Anterior cingulate cortex (tissue), 58 donors: ENCODE results near the gene IGFL4.

ENCODE experiments used
- DNase-seq, 58 donors: peaks; one replicate each; lab custom pipeline; 2025; lab: John Stamatoyannopoulos, UW

The IGFL4 gene

DNA sequence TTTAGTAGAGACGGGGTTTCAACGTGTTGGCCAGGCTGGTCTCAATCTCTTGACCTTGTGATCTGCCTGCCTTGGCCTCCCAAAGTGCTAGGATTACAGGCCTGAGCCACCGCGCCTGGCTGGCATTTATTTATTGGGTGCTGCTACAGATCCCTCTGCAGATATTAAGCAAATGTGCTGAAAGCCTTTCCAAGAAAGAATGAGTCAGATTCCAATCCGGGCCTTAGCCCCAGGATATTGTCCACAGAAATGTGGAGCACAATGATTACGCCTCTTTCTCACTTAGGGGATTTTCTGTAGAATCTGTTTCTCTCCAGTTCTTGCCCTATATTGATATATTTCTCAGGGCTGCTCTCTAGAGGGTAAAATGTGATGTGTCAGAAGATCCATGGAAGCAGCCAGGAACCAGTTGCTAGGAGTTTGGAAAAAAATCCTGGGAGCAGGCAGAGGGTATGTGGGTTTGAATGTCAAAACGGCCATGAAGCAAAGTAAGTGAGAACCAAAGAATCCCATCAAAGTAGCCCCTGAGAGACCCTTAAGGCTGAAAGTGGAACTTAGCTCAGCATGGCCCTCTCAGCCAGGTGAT, 24.8 kb upstream of the IGFL4 start:
- no peak for DNase-seq

DNA sequence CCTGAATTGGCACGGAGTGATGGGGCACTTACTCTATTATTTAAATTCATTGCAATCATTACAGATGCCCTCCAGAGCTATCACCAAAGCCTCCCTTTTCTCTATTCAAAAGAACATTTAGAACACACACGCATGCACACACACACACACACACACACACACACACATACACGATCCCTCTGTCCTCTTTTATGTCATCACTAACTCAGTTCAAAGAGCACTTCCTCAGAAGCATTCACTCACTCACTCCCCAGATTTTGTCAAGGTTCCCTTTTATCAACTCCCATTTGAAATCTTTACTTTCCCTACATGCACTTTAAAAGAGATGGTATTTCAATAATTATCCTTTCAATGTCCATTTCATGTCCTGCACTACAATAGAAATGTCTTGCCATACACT, 22.4 kb upstream of the IGFL4 start:
- no peak for DNase-seq

- no peak for DNase-seq
Measured at GRCh38 chr19:46060012-46060411, 19.2 kb upstream of the IGFL4 start.

GRCh38 chr19:46058778-46059177, 18.0 kb upstream of the IGFL4 start:
- DNase-seq = no peak

- no peak for DNase-seq
Measured at GRCh38 chr19:46056536-46056935, 15.7 kb upstream of the IGFL4 start.

GRCh38 chr19:46052896-46053295, 12.1 kb upstream of the IGFL4 start:
- no peak for DNase-seq

DNA sequence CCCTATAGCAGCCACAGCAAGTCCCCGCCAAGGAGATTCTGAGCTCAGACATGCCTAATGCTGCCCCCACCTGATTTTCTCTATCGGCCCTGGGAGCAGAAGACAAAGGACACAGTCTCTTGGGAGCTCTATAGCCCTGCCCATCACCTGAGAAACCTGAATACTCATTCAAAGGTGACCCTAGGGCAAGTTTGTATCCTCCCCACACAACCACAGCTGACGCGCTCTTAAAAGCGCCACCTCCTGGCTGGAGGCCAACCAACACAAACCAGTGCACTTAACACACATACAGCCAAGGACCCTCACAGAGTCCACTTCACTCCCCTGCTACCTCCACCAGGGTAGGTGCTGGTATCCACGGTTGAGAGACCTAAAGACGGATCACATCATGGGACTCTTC, 8.8 kb upstream of the IGFL4 start:
- DNase-seq = no peak

GRCh38 chr19:46043519-46043918, 2.7 kb upstream of the IGFL4 start:
- no peak for DNase-seq

DNA sequence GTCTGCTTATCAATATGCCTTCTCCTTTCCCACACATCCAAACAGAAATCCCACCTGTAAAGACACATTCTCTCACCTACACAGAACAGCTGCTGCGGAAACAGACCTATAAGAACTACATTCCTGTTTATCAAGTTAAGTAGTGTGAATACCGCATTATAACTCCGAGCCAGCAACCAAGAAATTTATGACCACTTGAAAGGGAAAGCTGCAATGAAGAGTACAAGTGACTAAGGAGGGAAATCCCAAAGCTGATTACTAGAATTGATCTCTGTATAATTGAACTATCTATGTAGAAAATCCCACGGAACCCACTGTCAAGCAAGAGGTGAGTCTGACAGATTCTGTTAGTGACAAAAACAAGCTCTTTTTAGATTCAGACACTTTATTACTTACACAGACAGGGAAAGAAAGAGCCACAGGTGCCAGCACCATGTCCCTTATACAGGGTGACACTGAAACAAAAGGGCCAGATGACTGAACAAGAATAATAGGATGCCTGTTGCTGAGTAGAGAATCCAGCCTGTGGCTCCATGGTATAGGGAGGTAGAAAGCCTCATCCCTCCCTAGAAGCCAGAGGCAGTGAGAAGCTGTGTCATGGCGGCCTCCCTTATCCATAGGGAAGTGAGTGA, 1.6 kb upstream of the IGFL4 start:
- no peak for DNase-seq

DNA sequence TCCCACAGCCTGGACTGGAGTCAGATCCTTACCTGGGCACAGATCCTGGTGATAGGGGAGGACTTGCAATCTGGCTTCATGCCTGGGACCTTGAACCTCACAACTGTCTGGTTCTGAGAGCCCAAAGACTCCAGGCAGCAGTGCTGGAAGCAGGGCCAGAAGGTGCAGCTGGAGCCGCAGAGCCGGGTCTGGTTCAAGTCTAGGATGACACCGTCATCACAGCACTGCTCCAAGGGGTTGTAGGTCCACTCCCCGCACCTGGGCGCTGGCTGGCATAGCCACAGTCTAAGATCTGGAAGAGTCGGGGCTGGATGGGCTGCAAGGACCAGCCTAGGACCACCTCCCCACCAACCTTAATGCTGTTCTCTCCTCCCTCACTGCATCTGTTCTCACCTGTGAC, 677 bp downstream of the IGFL4 start:
- DNase-seq = no peak

DNA sequence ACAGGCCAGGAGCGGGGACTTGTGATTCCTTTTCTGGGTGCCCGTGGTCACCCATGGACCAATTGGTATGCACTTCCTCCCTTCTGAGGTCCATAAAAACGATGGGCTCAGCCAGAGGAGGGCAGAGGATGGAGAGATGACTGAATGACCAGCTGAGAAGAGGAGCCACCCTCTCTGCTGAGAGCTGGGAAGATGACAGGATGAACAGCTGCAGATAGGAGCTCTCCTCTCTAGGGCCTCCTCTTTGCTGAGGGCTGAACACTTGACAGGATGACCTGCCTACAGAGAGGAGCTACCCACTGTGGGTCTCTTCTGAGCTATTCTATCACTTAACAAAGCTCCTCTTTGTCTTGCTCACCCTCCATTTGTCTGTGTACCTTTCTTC, 4.1 kb downstream of the IGFL4 start:
- no peak for DNase-seq

GRCh38 chr19:46035986-46036743, 4.6 kb downstream of the IGFL4 start:
- DNase-seq = no peak

- DNase-seq = no peak
Measured at GRCh38 chr19:46035546-46035945, 5.3 kb downstream of the IGFL4 start.

DNA sequence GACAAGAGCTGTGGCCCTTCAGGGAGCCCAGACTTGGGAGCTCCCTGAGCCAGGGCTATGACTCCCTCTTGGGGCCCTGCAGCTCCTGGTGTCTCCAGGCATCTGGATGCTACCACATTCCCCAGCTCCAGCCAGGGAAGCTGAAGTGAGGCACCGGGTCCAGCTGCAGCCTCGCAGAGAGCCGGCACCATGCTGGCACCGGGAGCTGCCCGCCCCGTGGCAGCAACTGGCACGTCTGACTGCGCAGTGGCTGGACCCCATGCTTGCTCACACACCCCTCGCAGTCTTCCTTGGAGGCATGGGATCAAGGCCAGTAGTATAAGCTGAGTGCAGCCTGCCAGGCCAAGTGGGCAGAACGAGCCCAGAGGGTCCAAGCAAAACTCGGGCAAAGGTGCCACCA, 7.4 kb downstream of the IGFL4 start:
- no peak for DNase-seq

DNA sequence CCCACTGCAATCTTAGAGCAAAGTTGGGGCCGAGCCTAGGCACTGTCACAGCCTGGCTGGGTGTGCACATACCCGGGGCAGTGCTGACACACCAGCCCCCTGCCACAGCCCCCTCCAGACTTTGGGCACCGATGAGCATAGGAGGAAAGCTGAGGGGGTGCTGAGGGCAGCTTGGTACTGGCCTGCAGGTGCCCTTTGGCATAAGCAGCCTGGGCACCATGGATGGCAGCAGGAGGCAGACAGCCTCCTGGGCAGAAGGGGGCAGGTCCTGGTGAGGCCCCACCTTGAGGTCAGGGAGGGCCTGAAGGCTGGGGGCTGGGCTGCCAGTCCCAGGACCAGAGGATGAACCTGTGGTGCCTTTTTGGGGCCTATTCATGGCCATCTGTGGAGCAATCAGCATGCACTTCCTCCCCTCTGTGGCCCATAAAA, 8.2 kb downstream of the IGFL4 start:
- DNase-seq = no peak

DNA sequence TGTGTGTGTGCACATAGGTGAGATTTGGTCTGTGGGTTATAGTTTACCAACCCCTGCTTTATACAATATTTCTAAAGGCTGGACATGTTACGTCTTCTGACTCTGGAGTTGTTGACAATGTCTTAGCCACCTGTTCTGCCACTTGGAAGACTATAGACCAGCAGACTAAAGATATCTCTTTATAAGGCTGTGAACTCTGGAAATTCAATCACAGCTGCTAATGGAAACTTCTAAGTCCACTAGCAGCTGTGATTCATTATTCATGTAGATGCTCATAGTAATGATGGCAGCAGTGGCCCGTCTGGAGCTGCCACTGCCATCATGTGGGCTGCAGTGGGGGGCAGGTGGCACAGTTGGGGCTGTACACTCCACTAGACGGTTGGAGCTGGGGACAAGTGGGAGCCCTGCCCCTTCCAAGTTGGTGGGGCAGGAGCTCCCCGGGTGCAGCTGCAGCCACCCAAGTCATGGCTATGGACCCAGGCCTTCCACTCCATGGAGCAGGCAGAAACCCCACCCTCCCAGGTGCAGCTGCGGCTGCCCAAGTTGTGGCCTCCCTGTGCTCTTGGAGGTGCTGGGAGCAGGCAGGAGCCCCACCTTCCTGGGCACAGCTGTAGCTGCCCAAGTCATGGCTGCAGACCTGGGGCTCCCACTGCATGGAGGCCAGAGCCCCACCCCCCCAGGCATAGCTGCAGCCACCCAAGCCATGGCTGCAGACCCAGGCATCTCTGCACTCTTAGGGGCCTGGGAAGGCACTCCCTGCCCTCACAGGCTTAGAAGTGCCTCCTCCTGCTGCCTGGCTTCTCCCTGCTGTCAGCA, 8.8 kb downstream of the IGFL4 start:
- DNase-seq = no peak

GRCh38 chr19:46030812-46031550, 9.8 kb downstream of the IGFL4 start:
- DNase-seq = no peak

GRCh38 chr19:46025835-46026234, 15.0 kb downstream of the IGFL4 start:
- DNase-seq = no peak

DNA sequence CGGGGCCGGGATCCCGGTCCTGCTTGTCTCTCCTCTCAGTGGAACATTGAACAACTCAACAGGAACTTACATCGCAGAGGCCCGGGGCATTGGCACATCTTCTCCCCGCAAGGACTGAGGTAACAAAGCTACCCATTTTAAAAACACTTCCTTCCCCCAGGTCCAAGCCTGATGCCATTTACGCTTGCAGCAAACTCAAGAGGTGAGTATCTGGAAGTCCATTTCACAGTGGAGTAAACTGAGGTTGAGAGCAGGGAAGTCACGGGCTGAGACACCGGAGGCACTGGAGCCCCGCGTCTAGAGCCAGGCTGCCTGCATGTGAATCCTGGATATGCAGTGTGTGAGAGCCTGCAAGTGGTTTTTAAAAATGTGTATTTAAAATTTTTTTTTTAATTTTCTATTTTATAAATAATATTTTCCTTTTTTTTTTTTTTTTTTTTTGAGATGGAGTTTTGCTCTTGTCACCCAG, 17.5 kb downstream of the IGFL4 start:
- DNase-seq = no peak
